HG02870 (cell line): ENCODE measurements around the gene CDK1.
"Not testable (repeated sequence)": the region's sequence is repeated elsewhere in the genome, so short reads cannot be mapped to it uniquely, and the experiment has no call there.

Source experiments
- ATAC-seq: cut with Tn5 transposase; IDR thresholded peaks from one replicate; pipeline ENCODE4 v1.9.1; 2021; ENCODE audit warnings: mild to moderate bottlenecking, moderate library complexity; ENCODE audit not compliant: unreplicated experiment

CDK1 gene

DNA sequence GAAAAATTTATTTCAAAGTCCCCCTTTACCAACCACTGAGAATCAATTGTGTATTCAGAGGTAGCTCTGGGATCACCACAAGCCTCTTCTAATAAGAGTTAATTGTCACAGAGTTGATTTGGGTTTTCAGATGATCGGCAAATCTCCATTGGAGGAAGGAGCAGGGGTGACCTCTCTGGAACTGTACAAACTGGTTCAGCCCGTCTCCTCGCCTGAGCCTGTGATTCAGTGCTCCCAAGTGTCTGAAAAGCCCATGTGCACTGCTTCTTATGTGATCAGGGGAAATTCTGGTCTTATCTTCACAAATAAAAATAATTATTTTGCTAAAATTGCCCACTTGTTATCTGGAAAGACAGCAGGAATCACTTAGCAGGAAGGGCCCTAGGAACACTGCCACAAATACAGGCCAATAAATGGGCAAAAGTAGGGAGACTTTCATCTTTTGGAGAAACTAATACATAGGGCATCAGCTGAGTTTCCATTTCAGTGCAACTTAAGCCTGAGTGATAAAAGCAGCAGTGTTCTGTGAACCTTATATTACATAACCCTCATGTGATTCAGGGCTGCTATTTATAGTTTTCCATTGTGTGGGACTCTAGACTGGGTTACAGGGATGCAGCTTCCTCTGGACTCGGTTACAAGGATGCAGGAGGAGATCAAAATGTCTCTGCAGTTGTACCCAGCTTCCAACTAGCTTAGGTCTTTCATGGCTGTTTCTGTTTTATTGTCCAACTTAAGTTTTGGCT is 32.3 kb downstream of the CDK1 start:
- ATAC-seq: no peak

DNA sequence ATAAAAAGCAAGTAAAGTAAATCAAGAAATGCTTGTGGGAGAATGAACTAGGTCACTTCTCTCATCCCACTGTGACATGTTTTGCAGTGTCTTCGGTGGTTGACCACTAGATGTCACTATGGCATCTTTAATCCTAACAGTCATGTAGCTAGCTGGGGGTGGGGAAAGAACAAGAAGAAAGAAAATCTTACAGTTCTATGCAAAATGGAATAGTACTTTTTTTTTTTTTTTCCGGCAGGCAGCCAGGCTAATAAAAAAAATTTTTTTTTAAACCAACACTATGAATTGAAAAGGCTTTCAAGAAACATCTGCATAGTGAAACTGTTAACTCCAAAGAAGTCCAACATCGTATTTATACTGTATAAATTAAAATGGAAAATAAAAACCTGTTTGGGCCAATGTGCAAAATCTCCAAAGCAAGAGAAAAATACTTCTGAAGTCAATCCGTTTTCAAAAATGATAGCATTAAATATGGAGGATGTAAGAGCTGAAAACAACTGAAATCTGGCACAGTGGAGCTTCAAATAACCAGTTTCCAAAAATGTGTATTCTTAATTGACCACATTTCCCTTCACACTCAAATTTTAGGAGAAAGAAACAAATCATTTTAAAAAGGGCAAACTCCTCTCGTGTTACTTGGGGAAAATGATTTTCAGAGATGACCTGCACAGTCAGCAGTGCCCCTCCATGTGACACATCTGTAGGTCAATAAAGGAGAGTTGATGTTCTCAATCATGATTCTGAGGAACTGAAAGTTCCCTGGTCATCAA is 38.5 kb downstream of the CDK1 start:
- peak; percentile 77 for ATAC-seq

DNA sequence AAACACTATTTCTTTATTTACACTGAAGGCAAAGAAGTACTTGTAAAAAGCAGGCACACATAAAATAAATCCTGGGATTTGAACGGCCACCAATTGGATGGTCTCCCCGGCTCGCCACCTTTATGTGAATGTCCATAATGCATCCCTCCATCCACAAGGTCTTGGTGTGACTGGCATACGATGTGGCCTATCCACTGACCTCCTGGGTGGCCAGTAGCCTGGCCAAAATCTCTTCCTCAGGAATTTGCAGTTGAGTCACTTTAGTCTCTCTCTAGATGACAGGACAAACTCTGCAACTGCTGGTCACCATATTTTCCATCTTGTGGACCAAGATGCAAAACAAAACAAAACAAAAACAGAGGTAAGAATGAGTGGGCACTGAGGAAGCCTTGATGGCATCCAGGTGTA is 39.1 kb downstream of the CDK1 start:
- no peak for ATAC-seq

DNA sequence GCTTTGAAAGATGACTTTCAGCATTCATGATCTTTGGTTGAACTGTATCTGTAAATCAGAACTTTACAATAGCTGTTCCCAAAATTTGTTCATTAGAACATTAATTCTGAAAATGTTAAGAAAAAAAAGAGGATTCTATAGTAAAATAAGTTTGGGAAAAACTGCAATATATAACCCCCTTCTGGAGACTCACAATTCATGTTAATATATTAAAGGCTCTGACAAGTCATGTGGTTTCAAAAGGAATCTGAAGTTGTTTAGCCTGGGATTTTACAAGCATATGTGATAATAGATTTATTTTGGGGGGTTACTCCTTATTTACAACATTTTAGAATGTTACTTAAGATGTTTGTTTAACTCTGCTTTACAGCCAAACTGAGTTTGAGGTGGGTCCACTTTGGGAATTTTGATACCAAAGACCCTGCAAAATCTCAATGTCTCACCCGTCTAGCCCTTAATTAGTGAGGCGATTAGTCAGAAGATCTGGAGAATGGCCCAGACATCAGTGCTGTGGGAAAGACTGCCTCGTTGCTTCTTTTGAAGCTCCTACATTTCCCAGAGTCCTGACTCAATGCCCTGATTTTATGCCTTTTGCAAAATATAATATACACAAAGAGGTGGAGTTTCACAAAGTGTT is 40.0 kb downstream of the CDK1 start:
- no peak for ATAC-seq

DNA sequence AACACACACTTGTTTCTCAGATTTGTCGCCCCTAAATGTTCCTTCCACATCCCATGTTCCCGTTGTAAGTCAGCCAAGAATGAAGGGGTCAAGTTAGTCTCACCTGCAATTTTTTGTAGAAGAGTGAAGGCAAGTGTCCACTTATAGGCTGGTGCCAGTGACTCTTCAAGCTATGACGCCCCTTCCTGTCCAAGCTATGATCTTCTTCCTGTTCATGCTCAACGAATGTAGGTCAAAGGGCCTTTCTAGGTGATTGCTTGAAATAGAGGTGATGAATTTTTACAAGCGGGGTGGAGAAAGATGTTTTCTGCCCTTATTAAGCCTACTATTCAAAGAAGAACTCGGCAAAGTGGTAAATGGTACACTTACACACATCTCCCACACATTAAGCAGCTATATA is 41.0 kb downstream of the CDK1 start:
- ATAC-seq: no peak

DNA sequence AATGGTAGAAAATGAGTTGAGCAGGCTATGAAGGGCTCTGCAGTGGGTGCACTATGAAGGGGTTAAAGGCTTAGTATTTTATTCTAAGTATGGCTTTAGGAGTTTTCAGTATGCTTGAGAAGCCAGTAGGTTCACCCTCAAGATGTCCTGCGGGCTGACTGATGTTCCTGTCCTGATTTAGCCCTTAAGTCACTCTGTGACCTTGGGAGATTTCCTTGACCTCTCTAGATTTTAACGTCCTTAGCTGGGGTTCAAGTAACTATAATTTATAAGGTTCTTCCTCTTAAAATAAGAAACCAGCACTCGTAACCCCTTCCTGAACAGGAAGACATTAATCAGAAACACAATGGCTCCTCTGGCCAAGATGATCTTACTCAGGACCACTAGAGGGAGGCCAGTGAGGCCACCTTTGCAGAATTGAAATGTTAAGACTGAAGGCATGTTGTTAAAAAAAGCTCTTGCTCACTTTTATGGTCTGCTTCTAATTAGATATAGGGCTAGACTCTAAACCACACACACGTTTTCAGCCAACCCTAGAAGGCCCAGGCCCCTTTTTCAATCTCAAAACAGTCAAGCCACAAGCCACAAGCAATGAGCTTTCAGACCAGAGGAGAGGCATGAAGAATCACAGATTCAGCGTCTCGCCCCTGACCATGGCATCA is 41.9 kb downstream of the CDK1 start:
- ATAC-seq: peak; percentile 71

DNA sequence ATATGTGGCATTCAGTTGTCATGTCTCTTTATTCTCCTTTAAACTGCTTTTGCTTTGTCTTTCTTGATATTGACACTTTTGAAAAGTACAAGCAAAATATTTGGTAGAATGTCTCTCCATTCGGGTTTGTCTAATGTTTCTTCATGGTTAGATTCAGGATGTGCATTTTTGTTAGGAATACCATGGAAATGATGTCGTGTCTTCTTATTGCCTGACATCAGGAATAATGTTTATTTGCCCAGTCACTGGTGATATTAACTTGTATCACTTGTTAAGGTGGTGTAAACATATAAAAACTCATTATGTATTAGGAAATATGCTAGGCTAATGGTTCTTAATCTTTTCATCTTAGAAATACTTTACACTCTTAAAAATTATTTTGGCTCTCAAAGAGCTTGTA is 43.4 kb downstream of the CDK1 start:
- ATAC-seq: no peak

DNA sequence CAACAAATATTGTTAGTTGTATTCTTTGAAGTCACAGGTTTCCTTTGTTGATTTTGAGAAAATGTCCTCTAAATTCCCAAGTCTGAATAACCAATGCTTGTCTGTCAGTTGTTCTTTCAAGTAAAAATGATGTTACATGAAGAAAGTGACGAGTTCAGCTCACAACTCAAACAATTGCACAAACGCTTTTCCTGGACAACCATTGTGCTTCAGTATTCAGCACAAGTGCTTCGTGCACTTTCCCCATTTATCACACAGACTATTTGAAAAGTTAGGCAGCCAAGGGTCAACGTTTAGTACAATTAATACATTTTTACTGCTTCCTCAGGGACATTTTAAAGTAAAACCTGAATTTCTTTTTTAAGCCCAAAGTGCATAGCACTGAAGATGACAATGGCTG is 44.5 kb downstream of the CDK1 start:
- ATAC-seq: no peak

DNA sequence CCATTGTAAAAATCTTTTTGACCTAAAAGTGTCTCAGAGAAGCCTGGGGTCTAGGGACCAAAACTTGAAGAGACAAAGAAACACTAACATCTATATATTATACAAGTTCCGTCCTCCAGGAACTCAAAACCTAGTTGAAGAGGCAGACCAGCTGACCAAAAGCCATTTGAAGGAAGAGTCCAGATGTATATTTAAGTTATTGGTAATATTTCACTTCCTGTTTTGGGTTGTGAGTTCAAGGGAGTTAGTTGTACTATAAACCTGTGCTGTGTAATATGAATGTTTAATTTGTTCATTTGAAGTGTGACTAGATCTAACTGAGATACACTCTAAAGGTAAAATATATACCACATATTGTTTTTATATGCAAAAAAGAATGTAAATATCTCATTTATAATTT is 45.0 kb downstream of the CDK1 start:
- no peak for ATAC-seq

DNA sequence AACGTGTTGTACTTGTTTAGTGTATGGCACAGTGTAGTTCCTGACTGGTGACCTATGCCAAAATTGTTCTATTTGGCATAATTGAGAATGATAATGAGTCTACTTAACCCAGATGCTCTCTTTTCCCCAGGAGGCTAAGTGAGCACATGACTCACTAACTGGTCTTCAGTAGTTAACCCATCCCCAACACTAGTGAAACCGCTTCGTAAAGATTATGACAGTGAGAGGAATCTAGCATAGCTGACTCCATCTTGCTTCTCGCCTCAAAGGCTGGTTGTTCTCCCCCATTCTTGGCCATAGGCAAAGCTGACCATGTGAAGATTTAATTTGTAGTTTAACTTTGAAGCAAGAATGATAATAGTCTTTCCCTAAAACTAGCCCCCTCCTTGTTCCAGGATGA is 47.2 kb downstream of the CDK1 start:
- no peak for ATAC-seq

DNA sequence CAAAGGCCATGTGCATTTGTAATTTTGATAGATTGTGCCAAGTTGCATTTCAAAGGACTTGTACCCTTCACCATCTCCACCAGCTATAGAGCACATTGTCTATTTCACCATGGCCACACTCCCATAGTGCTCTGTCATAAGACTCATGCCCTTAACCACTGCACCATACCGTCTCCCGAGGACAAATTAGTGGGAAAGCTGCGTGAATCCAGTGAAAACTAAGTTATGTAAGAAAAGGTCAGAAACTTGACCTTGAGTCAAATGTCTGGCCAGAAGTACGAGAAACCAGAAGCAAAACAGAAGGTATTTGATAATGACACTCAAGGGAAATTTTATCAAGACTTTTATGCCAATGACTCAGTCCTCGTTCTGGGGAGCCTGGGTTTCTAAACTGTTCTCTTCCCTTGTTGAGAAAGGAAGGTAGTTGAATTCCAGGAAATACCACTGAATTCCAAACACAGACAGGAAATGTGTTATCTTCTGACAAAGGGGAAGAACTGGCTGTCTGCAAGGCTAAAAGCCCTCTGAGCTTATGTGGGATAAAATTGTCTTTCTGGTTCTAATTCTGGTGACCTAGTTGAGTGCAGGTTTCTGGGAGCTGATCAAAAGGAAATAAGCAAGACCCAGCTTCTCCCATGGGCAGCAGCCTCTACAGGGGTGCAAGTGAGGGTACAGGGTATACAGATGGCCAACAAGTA is 49.7 kb downstream of the CDK1 start:
- ATAC-seq: no peak

DNA sequence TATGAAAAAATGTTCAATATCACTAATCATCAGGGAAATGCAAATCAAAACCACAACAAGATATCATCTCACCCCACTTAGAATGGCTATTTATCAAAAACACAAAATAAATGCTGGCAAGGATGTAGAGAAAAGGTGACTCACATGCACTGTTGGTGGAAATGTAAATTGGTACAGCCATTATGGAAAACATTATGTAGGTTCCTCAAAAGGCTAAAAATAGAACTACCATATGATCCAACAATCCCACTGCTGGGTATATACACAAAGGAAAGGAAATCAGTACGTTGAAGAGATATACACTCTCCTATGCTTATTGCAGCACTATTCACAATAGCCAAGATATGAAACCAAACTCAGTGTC is 50.2 kb downstream of the CDK1 start:
- no peak for ATAC-seq

DNA sequence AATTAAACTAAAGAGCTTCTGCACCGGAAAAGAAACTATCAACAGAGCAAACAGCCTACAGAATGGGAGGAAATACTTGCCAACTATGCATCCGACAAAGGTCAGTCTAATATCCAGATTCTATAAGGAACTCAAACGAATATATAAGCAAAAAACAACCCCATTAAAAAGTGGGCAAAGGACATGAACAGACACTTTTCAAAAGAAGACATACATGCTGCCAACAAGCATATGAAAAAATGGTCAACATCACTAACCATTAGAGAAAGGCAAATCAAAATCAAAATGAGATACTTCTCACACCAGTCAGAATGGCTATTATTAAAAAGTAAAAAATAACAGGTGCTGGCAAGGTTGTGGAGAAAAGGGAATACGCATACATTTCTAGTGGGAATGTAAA is 53.9 kb downstream of the CDK1 start:
- not testable (repeated sequence) for ATAC-seq

DNA sequence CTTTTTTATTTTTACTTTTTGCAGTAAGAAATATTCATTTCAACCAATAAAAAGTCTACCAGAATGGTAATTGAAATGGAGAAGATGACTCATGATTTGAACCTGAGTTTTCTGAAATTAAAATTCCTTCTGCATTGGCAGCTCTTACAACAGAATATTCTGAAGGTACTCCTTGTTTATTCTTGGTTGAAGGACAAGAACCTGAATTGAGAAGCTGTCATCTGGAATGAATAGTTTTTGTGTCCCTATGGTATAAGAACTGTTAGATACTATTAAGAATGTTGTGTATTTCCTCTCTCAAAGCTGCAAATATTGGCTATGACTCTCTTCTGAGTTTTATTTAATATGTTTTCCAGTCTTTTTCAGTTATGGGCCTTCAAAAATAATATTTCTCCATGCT is 56.1 kb downstream of the CDK1 start:
- ATAC-seq: no peak

DNA sequence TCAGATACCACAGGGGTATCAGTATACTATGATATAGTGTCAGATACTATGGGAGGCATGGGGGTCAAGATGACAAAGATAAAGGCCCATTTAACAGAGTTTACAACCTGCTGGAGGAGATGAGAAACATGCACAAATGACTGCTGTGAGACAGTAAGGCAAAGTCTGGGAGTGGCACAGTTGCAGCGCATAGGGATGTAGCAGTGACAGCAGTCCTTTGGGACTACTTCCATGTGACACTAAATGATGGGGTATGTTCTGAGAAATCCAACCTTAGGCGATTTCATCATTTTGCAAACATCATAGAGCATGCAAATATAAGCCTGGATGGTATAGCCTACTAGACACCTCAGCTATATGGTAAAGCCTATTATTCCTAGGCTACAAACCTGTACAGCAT is 56.8 kb downstream of the CDK1 start:
- ATAC-seq: no peak

DNA sequence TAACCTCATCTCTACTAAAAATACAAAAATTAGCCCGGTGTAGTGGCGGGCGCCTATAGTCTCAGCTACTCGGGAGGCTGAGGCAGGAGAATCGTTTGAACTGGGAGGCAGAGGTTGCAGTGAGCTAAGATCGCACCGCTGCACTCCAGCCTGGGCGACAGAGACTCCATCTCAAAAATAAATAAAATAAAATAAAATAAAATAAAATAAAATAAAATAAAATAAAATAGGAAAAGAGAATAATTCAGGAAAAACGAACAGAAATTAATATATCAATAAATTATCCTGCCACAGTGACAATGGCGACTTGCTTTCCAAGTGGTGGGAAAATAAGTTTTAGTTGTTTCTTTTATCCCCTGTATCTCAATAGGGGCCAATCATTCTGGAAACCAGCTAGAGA is 62.9 kb downstream of the CDK1 start:
- ATAC-seq: not testable (repeated sequence)

DNA sequence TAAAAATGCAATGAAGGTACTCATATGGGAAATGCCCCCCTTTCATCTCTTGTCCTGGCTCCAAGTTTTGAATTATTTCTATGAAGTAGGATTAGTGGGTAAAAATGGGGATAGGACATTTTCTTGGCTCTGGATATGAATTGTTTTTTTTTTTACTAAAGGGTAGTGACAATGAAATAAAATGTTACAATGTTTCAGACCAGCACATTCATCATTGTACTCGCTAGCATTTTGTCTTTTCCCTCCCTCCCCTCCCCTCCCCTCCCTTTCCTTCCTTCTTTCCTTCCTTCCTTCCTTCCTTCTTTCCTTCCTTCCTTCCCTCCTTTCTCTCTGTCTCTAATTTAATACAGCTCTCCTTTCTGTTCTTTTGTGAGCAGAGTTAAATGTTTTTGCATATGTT is 64.4 kb downstream of the CDK1 start:
- no peak for ATAC-seq
